Stromal cell of bone marrow (primary cell): ENCODE measurements around the gene UQCR10.

Experiments
- DNase-seq: peaks from one replicate; pipeline ENCODE4 v3.0.0-alpha.2; 2012; ENCODE audit warnings: low read depth

Gene UQCR10

DNA sequence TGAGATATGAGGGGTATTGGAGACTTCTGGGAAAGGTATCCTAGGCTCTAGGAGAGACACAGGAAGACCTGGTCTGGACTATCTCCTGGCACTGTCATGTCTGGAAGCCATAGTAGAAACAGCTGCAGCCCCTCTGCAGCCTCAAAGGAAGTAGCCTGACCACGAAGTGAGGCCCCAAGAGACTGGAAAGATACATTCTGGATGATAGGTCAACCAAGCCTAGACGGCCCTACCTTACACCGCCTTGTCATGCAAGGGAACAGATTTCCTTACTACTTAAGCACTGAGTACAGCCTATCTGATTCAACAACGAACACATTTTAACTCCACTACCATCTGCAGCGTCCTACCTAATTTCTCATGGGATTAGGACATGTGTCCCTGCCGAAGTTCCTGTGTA lies 31.1 kb downstream of the UQCR10 start:
- DNase-seq, result no peak

GRCh38 chr22:29798801-29799200 lies 31.6 kb downstream of the UQCR10 start:
- no peak for DNase-seq

DNA sequence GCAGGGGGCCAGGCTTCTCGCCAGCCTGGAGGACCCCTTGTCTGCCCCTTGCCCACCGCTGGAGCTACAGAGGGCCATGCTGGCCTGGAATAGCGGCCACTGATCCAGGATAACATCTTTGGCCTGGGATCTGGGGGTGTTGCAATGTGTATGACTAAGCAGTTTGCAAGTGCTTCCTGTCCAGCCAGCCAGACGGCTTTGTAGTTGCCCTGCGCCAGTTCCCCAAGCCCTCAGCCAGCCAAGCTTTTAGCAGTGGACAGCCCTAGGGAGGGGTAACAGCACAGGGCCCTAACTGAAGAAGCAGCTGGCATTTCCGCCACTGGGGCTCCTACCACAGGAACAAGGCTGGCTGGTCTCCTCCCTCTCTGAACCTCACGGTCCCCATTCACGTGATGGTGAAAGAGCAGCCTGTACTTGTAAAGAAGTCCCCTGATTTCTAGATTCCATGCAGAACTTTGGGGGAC lies 32.1 kb downstream of the UQCR10 start:
- DNase-seq, result peak; percentile 88

DNA sequence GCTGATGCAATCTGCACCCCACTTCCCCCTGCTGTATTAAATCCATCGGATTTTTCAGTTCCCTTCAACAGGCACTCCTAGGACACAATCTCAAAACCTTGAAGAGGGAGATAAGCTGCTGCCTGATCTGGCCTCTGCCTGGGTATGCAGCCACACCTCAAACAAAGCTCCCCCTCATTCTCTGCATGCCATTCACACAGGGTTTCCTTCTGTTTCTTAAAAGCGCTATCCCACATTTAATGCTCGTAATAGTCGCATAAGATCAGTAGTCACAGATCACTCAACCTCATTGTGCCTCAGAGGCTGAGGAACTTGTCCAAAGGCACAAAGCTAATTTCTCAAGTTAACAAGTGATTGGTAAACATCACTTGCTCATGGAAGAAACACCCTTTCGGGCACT lies 34.0 kb downstream of the UQCR10 start:
- DNase-seq, result no peak

- DNase-seq, result no peak
These were observed 34.6 kb downstream of the UQCR10 start for GRCh38 chr22:29801796-29802195.

GRCh38 chr22:29803190-29803589 lies 36.0 kb downstream of the UQCR10 start:
- DNase-seq, result no peak

DNA sequence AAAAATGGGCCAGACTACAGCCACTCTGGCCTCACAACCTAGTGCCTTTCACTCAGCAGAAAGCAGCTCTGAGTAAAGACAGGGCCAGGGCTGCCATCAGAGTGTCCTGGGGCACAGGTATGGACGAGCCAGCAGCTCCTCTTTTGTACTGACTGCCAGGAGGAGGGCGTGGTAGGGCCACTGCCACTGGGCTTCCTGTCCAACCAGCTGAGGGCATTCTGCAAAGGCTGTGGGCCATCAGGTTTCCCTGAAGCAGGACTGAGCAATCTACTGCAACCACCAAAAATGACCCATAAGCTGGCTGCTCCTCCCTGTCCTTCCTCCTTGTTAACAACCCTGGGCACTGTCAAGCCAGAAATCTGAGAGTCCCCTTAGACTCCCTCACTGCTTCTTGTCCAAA lies 37.8 kb downstream of the UQCR10 start:
- DNase-seq, result no peak

- DNase-seq, result no peak
These were observed 39.0 kb downstream of the UQCR10 start for GRCh38 chr22:29806196-29806595.

DNA sequence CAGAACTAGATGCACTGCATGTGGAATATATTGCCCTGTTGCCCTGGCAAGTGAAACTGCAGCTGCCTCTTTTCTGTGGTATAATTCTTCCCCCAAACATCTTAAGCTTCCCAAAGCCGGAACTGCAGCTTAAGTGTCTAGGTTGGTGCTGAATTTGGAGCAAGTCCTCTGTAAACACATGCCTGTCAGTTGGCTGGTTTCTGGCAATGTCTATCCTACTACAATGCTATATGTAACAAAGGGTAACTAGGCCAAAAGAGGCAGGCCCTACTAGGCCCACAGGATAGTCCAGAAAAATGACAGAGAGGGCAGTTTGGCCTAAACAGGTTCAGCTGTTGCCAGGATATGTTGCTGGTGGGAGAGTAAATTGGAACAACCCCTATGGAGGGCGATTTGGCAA lies 43.0 kb downstream of the UQCR10 start:
- DNase-seq, result no peak

- no peak for DNase-seq
These were observed 44.2 kb downstream of the UQCR10 start for GRCh38 chr22:29811377-29811776.

- no peak for DNase-seq
These were observed 46.0 kb downstream of the UQCR10 start for GRCh38 chr22:29813126-29813525.

DNA sequence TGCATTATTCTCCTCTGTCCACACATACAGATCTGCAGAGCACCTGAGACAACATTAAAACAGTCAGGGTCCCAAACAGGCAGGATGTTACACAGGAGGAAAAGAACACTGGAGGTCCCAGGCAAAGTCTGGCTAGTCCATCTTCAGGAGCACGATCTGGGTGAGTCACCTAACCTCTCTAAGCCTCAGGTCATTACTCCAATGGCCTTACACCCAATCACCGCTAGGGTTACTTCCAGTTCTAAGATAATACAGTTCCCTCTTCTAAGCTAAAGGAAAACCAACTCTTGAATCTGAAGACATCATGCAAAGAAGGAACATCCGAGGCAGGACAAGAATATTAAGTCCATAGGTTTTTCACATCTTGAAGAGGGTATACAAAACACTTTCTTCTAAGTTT lies 46.4 kb downstream of the UQCR10 start:
- DNase-seq, result no peak

DNA sequence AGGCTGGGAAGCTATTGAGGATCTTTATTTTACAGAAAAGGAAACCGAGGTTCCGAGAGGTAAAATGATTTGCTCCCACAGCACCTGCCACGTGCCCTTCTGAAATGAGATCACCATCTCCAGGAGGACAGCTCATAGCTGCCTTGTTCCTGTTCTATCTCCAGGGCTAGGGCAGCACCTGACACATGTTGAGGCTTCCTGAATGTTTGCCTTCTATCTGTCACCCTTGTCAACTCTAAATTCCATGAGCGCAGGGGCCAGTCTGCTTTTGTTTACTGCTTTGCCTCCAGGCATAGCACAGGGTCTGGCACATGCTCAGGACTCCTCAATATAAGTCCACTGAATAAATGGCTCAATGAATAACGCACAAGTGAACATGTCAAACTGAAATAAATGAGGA lies 46.8 kb downstream of the UQCR10 start:
- DNase-seq, result no peak

DNA sequence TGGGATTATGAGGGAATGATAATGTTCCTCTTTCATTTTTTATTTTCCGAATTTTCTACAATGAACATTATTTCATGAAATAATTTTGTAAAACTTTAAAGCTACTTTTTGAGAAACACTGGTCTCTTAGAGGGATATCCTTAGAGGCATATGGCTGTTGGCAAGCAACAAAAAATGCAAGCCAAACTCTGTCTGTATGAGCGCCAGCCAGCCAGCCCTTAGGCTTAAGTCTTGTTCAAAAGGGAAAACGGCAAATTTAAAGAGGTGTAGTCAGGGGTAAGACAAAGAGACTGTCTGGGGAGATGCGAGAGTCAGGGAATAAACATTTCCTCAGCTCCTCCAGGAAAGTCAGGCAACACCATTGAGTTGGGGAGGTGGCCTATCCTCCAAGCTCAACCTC lies 48.4 kb downstream of the UQCR10 start:
- no peak for DNase-seq

- peak; percentile 20 for DNase-seq
These were observed 49.0 kb downstream of the UQCR10 start for GRCh38 chr22:29816128-29816527.

DNA sequence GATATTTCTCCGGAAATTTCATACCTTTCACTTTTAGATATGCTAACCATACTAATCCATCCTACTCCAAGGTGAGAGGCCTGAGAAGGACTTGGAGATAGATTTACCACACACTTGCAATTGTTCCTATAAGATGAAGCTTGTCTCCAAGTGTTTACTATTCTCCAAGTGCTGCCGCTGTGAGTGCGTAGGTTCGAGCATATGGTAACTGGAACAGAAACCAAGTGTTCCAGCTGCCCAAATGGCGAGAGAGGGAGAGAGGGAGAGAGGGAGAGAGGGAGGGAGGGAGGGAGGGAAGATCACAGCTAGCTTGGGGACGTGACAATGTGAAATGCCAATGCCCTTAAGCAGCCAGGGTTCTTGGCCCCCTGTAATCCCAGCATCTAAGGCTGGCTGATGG lies 49.4 kb downstream of the UQCR10 start:
- DNase-seq, result no peak

GRCh38 chr22:29816980-29817379 lies 49.8 kb downstream of the UQCR10 start:
- no peak for DNase-seq

- DNase-seq, result no peak
These were observed 50.6 kb downstream of the UQCR10 start for GRCh38 chr22:29817724-29818123.

- no peak for DNase-seq
These were observed 52.3 kb downstream of the UQCR10 start for GRCh38 chr22:29819501-29819900.
